GM21528 (cell line): Measurements from ENCODE around the gene PIH1D1.
A peak's percentile ranks its signal among the peaks of the same experiment; 100 is the strongest.

Source experiments
- ATAC-seq: cut with Tn5 transposase; IDR thresholded peaks from one replicate; pipeline ENCODE4 v1.9.1; 2021; ENCODE audit warnings: mild to moderate bottlenecking, moderate library complexity; ENCODE audit not compliant: unreplicated experiment, low FRiP score

Gene PIH1D1

GRCh38 chr19:49451430-49452181 lies at the start of gene PIH1D1:
PIH1D1 (minus strand) TSS chr19:49451814; CDS start chr19:49451574, 240 bp downstream.
- ATAC-seq, result peak; percentile 62

GRCh38 chr19:49499030-49499670 lies 47.5 kb upstream of the PIH1D1 start:
- ATAC-seq, result no peak

- no peak for ATAC-seq
Observed at GRCh38 chr19:49498475-49498874, 46.9 kb upstream of the PIH1D1 start.

DNA sequence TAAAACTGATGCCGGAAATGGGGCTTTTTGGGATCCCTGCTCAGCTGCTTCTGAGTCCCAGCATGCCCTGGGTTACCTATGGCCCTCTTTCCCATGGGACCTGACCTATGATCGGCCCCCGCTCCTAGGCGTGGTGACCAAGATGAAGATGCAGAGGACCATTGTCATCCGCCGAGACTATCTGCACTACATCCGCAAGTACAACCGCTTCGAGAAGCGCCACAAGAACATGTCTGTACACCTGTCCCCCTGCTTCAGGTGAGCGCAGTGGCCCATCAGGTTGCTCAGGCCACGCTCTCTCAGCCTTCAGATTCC lies 46.1 kb upstream of the PIH1D1 start:
- ATAC-seq, result no peak

DNA sequence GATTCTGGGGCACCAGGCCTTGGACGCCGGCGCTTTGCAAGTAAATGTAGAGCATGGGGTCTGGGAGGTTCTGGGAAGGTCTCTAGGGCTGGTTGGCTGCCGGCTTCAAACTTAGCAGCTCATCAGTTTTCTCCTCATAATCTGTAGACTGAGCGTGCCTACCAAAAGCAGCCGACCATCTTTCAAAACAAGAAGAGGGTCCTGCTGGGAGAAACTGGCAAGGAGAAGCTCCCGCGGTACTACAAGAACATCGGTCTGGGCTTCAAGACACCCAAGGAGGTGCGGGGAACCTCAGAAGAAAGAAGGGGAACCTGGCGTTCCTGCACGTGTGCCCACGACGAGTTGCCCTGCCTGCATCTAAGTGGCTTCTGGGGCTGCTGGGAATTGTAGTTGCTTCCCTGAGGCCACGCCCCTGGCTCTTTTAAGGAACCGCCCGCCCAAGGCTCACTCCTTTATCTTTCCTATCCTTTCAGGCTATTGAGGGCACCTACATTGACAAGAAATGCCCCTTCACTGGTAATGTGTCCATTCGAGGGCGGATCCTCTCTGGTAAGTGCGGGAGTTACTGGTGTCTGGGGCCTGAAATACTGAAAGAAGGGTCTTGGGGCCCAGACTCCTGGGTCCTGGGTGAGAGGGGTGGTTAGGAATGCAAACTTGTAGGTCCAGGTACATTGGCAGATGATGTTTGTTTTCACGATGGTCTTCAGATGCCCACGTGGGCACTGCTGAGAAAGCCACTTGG lies 45.6 kb upstream of the PIH1D1 start:
- ATAC-seq, result no peak

DNA sequence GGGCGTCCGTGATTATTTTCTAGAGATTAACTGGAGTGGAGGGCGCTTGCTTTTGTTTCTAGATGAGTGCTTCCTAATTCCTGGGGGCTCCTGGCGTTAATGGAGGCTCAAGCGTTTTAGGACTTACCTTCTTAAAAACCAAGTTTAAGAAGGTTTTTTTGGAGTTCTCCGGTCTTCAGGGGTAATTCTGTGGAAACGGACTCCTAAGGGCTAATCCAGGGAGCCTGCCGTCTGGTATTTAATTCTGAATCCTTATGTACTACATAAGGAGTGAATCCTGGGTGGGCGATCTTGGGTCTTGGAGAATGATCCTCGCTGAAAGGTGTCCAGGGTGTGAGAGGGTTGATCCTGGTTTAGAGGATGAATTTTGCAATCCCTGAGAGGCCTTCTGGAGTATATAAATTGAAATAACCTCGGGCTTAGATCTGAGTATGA lies 45.0 kb upstream of the PIH1D1 start:
- no peak for ATAC-seq

- no peak for ATAC-seq
Observed at GRCh38 chr19:49492573-49493405, 41.2 kb upstream of the PIH1D1 start.

- ATAC-seq, result no peak
Observed at GRCh38 chr19:49491804-49492572, 40.4 kb upstream of the PIH1D1 start.

DNA sequence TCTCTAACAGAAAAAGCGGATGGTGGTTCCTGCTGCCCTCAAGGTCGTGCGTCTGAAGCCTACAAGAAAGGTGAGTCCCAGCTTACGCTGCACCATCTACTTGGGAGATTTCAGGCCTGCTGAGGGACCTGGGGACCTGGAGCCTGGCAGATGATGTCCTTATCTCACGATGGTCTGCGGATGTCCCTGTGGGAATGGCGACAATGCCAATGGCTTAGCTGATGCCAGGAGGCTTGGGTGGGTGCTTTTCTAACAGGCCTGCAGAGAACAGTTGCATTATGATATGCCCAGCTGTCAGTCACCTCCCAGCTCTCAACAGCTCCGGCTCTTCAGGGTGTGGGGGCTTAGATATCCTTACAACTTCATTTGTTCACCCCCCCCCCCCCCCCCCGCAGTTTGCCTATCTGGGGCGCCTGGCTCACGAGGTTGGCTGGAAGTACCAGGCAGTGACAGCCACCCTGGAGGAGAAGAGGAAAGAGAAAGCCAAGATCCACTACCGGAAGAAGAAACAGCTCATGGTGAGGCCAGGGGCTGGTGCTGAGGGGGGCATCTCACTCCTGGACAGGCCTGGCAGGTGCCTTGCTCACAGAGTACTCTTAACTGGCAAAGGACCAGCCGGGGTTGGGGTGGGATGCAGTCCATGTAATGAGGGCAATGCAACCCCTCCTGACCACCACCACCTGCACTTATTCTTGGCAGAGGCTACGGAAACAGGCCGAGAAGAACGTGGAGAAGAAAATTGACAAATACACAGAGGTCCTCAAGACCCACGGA lies 39.6 kb upstream of the PIH1D1 start:
- no peak for ATAC-seq

DNA sequence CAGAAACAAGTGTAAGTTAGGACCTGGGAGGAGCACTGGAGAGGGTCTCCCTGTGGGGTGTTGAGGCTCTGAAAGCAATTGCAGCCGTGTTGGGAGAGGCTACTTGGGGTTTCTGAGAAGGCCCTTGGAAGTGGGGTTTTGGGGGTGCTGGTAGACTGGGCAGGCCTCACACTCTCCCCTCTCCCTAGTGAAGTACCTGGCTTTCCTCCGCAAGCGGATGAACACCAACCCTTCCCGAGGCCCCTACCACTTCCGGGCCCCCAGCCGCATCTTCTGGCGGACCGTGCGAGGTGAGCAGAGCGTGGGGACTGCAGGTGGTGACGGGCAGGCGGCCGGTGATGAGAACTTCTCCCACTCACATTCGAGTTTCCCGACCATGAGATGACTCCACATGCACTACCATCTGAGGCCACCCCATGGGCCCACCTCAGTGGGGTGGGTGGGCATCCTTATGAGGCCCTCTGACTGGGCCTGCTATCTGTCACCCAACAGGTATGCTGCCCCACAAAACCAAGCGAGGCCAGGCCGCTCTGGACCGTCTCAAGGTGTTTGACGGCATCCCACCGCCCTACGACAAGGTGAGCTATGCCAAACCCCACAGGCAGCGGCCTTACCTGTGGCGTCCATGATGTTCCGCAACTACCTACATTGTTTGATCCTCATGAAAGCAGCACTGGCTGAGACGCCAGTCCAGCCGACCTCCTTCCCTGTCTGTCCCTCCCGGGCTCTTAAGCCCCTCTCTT lies 38.8 kb upstream of the PIH1D1 start:
- no peak for ATAC-seq

DNA sequence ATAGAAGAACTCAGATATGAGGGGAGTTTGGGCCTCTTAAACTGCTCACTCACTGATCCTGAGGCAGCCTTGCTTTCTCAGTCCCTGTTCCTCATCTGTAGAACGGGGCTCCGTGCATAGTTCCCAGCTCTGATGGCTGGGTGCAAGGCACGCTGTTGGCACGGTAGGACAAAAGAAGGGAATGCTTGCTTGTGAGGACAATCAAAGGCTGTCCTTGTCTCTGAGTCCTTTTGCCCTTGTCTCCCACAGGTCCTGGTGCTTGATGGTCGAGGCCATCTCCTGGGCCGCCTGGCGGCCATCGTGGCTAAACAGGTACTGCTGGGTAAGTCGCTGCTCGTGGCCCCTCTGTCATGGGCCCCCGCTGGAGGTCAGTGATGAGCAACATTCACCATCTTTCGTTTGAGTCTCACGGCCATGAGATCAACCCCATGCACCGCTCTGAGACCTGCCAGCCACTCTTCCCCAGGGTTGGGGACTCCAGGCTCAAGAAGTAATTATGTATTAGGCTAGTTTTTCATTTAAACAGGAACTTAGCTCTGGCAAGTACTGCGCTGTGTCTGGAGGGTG lies 38.1 kb upstream of the PIH1D1 start:
- ATAC-seq, result no peak

DNA sequence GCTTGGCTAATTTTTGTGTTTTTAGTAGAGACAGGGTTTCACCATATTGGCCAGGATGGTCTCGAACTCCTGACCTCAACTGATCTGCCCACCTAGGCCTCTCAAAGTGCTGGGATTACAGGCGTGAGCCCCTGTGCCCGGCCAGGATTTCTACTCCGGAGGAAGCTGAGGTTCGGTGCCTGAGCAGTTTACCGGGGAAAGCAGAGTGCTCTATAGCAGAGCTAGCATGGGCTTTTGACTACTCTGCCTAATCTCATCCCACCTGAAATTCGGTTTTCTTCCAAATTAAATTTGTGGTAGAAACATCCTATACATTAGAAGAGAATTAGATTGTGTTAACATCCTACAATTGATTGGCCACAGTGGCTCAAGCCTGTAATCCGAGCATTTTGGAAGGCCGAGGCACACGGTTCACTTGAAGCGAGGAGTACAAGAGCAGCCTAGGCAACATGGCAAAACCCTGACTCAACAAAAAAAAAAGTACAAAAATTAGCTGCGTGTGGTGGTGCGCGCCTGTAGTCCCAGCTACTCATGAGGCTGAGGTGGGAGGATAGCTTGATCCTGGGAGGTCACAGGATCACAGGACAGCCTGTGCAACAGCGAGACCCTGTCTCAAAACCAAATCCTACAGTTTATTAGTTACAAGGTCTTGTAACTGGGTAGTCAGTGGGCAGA lies 37.4 kb upstream of the PIH1D1 start:
- no peak for ATAC-seq

DNA sequence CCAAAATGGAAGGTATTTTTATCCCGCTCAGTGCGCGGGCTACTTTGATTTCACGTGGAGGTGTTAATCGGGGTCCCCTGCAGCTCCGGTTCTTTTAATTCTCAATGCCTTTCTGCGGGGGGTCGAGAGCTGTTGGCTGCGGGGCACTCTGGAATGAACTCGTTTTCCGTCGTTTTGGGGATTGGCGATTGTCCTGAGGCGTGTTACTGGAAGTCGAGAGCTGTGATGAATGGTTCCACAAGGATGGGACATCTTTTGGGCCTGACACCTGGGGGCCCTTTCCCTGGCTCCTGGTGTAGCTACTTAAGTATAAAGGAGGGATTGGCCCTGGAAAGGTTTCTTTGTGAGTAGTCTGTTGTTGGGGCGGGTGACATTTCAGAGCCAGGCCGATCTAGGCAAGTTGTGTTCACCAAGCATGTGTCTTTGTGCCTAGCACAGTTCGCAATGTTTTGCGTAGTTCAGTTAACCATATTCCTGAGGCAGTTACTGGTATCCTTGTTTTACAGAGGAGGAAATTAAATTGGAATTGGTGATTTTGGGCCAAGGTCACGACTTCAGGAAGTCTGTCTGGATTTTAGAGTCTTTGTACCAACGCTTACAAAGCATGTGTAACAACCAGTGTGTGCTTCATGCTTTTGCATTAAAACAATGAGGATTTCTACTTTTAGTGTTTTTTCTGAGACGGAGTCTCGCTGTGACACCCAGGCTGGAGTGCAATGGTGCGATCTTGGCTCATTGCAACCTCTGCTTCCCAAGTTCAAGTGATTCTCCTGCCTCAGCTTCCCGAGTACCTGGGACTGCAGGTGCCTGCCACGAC lies 36.6 kb upstream of the PIH1D1 start:
- ATAC-seq, result no peak

GRCh38 chr19:49487277-49488045 lies 35.8 kb upstream of the PIH1D1 start, which contains the start of gene RPL13A:
RPL13A (plus strand) TSS chr19:49487608; CDS start chr19:49487630, 22 bp downstream.
- peak; percentile 83 for ATAC-seq

- no peak for ATAC-seq
Observed at GRCh38 chr19:49486710-49487276, 35.2 kb upstream of the PIH1D1 start.

DNA sequence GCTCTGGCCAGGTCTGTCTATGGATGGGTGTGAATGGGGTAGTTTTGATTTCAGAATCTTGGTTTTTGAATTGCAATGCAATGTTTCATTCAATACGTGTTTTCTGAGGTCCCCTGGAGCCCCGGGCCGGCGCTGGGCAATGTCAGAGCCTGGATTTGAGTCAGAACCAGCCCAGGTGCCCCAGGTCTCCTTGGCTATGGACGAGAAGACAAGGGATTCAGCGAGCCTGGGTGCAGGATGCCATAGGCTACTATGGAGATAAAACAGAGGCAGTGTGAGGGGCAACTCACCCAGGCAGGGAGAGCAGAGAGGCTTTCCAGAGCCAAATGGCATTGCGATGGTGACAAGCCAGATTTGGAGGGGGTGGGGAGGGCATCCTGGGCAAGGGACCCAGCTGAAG lies 34.6 kb upstream of the PIH1D1 start:
- no peak for ATAC-seq
